Measurements from ENCODE around the gene CAMK1G.
A peak's percentile ranks its signal among the peaks of the same experiment; 100 is the strongest.

The CAMK1G gene

GRCh38 chr1:209565759-209566678 is 17.5 kb upstream of the CAMK1G start:
- DNase-seq (ENCODE audit: low read depth in 3 of 3): peak; percentile 37 to 54 (median 45)

GRCh38 chr1:209567698-209568175 is 15.8 kb upstream of the CAMK1G start:
- DNase-seq (ENCODE audit: low read depth in 3 of 3): no peak

GRCh38 chr1:209569455-209570207 is 13.9 kb upstream of the CAMK1G start:
- DNase-seq (ENCODE audit: low read depth in 3 of 3): peak; percentile 53 to 55 (median 53)

- DNase-seq (ENCODE audit: low read depth in 3 of 3): no peak
Measured at GRCh38 chr1:209570743-209571142, 12.8 kb upstream of the CAMK1G start.

- peak; percentile 28 to 42 (median 39) for DNase-seq (ENCODE audit: low read depth in 3 of 3)
Measured at GRCh38 chr1:209576392-209577197, 6.9 kb upstream of the CAMK1G start.

GRCh38 chr1:209577346-209577745 is 6.2 kb upstream of the CAMK1G start:
- DNase-seq (ENCODE audit: low read depth in 3 of 3): no peak

- DNase-seq (ENCODE audit: low read depth in 3 of 3): no peak
Measured at GRCh38 chr1:209580577-209580976, 2.9 kb upstream of the CAMK1G start.

GRCh38 chr1:209584231-209584672 is 738 bp downstream of the CAMK1G start:
- no peak for DNase-seq (ENCODE audit: low read depth in 3 of 3)

- no peak for DNase-seq (ENCODE audit: low read depth in 3 of 3)
Measured at GRCh38 chr1:209585197-209585596, 1.7 kb downstream of the CAMK1G start.

GRCh38 chr1:209585672-209586071 is 2.2 kb downstream of the CAMK1G start:
- DNase-seq (ENCODE audit: low read depth in 3 of 3): no peak

GRCh38 chr1:209586221-209586740 is 2.8 kb downstream of the CAMK1G start:
- DNase-seq (ENCODE audit: low read depth in 3 of 3): no peak

GRCh38 chr1:209587789-209588188 is 4.3 kb downstream of the CAMK1G start:
- DNase-seq (ENCODE audit: low read depth in 3 of 3): no peak

- DNase-seq (ENCODE audit: low read depth in 3 of 3): no peak
Measured at GRCh38 chr1:209589440-209589839, 5.9 kb downstream of the CAMK1G start.

- no peak for DNase-seq (ENCODE audit: low read depth in 3 of 3)
Measured at GRCh38 chr1:209589863-209590262, 6.3 kb downstream of the CAMK1G start.

- no peak for DNase-seq (ENCODE audit: low read depth in 3 of 3)
Measured at GRCh38 chr1:209590405-209590804, 6.9 kb downstream of the CAMK1G start.

GRCh38 chr1:209593747-209594146 is 10.2 kb downstream of the CAMK1G start:
- DNase-seq (ENCODE audit: low read depth in 3 of 3): no peak

- DNase-seq (ENCODE audit: low read depth in 3 of 3): no peak
Measured at GRCh38 chr1:209594440-209594839, 10.9 kb downstream of the CAMK1G start.

- no peak for DNase-seq (ENCODE audit: low read depth in 3 of 3)
Measured at GRCh38 chr1:209595028-209595427, 11.5 kb downstream of the CAMK1G start.

GRCh38 chr1:209595599-209596285 is 12.2 kb downstream of the CAMK1G start:
- DNase-seq (ENCODE audit: low read depth in 3 of 3): no peak

- DNase-seq (ENCODE audit: low read depth in 3 of 3): no peak
Measured at GRCh38 chr1:209597499-209597898, 14.0 kb downstream of the CAMK1G start.

- no peak for DNase-seq (ENCODE audit: low read depth in 3 of 3)
Measured at GRCh38 chr1:209598227-209598626, 14.7 kb downstream of the CAMK1G start.

Measured in stimulated activated CD4-positive, alpha-beta T cell treated with anti-CD3 and anti-CD28 coated beads, TNF-alpha, amount 100 ng/mL, for 4 hours (primary cell).